Measurements from ENCODE around the gene FBRS.
"Not testable (repeated sequence)": the region's sequence is repeated elsewhere in the genome, so short reads cannot be mapped to it uniquely, and the experiment has no call there.

Gene FBRS

GRCh38 chr16:30664616-30665109 lies 6.4 kb downstream of the FBRS start:
- no peak for DNase-seq (ENCODE audit: low read depth in 2 of 2)

GRCh38 chr16:30665155-30665829 lies 7.1 kb downstream of the FBRS start:
- DNase-seq (ENCODE audit: low read depth in 2 of 2): no peak

- DNase-seq (ENCODE audit: low read depth in 2 of 2): no peak
Observed at GRCh38 chr16:30665830-30666190, 7.6 kb downstream of the FBRS start.

GRCh38 chr16:30666681-30667080 lies 8.4 kb downstream of the FBRS start:
- no peak for DNase-seq (ENCODE audit: low read depth in 2 of 2)

GRCh38 chr16:30667361-30667905 lies 9.2 kb downstream of the FBRS start:
- no peak for DNase-seq (ENCODE audit: low read depth in 2 of 2)

GRCh38 chr16:30668393-30668792 lies 10.2 kb downstream of the FBRS start:
- DNase-seq (ENCODE audit: low read depth in 2 of 2): no peak

GRCh38 chr16:30669026-30669902 lies 11.0 kb downstream of the FBRS start:
- no peak for DNase-seq (ENCODE audit: low read depth in 2 of 2)

- DNase-seq (ENCODE audit: low read depth in 2 of 2): no peak
Observed at GRCh38 chr16:30669903-30670824, 11.9 kb downstream of the FBRS start.

- no peak for DNase-seq (ENCODE audit: low read depth in 2 of 2)
Observed at GRCh38 chr16:30675143-30675542, 16.9 kb downstream of the FBRS start.

GRCh38 chr16:30677931-30678585 lies 19.8 kb downstream of the FBRS start:
- DNase-seq (ENCODE audit: low read depth in 2 of 2): no peak

- no peak for DNase-seq (ENCODE audit: low read depth in 2 of 2)
Observed at GRCh38 chr16:30678586-30678970, 20.3 kb downstream of the FBRS start.

GRCh38 chr16:30680326-30680725 lies 22.1 kb downstream of the FBRS start:
- DNase-seq (ENCODE audit: low read depth in 2 of 2): no peak

- no peak for DNase-seq (ENCODE audit: low read depth in 2 of 2)
Observed at GRCh38 chr16:30688701-30689100, 30.5 kb downstream of the FBRS start.

GRCh38 chr16:30691907-30692306 lies 33.7 kb downstream of the FBRS start:
- DNase-seq (ENCODE audit: low read depth in 2 of 2): no peak

GRCh38 chr16:30692396-30693064 lies 34.3 kb downstream of the FBRS start:
- DNase-seq (ENCODE audit: low read depth in 2 of 2): no peak

GRCh38 chr16:30694926-30695693 lies 36.9 kb downstream of the FBRS start:
- no peak for DNase-seq (ENCODE audit: low read depth in 2 of 2)

GRCh38 chr16:30696646-30697045 lies 38.4 kb downstream of the FBRS start:
- DNase-seq (ENCODE audit: low read depth in 2 of 2): not testable (repeated sequence)

- DNase-seq (ENCODE audit: low read depth in 2 of 2): no peak
Observed at GRCh38 chr16:30697264-30698138, 39.3 kb downstream of the FBRS start.
